GM11168 (cell line): Measurements from ENCODE around the gene ZYX.
"Not testable (repeated sequence)": the region's sequence is repeated elsewhere in the genome, so short reads cannot be mapped to it uniquely, and the experiment has no call there.

Experiments used
- in situ Hi-C: fragments of 300-500 bp; cut with MboI; formaldehyde crosslinking; loops from one replicate; pipeline ENCODE4 v1.12.0; 2022; ENCODE audit warnings: low sequenced_read_pairs; ENCODE audit not compliant: unreplicated experiment

ZYX gene

GRCh38 chr7:143384148-143384547 lies 3.0 kb downstream of the ZYX start:
- in situ Hi-C loops = no loop called here

DNA sequence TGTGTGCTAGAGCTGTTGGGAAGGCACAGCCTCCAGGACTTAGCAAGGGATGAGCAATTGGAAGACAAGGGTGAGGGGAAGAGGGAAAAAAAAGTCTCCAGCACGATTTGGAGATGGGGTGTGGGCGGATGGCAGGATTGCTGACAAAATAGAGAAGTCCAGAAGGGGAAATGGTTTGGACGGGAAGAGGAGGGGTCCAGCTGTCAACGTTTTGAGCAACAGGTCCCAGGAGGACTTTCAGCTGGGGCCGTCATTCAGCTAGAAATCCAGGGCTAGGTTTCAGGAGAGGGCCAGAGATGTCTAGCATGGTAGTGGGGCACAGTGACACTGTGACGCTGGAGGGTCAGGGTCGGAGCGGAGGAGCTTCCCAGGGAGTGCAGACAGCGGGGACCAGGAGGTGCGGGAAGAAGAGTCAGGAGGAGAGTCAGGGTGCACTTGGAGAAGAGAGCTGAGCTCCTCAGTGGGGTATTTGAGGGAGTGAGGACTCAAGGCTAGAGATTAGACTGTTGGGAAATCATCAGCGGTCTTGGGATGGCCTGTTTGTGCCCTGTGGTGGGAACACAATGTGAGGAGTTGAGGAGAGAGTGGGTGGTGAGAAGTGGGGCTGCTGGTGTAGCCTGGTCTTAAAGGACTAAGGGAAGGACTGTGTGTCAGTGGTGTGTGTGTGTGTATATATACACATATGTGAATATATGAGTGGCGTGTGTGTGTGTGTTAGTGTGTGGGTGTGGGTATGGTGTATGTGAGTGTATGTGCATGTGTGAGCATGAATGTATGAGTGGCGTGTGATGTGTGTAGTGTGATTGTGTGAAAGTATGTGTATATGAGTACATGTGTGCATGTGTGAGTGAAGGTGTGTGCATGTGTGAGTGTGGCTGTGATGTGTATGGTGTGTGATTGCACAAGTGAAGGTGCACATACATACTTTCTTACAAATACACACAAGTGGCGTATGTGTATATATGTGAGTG lies 3.8 kb downstream of the ZYX start:
- in situ Hi-C loops = no loop called here

- in situ Hi-C loops = no loop called here
These were observed 5.0 kb downstream of the ZYX start for GRCh38 chr7:143385891-143386781.

GRCh38 chr7:143387156-143387975 lies 6.2 kb downstream of the ZYX start:
- in situ Hi-C loops = no loop called here

GRCh38 chr7:143388051-143388450 lies 6.9 kb downstream of the ZYX start:
- in situ Hi-C loops = no loop called here

DNA sequence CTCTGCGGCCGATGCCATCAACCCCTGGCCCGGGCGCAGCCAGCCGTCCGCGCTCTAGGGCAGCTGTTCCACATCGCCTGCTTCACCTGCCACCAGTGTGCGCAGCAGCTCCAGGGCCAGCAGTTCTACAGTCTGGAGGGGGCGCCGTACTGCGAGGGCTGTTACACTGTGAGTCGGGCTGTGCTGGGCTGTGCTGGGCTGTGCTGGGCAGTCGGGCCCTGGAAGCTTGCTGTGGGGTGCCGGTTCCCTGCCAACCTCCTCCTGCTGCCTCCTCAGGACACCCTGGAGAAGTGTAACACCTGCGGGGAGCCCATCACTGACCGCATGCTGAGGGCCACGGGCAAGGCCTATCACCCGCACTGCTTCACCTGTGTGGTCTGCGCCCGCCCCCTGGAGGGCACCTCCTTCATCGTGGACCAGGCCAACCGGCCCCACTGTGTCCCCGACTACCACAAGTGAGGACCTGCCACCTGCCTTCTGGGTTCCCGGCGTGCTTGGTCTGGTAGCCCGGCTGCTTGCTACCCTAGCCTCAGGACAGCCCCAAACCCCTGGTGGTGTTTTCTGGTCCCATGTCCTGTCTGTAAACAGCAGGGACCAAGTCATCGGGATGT lies 7.5 kb downstream of the ZYX start:
- in situ Hi-C loops = no loop called here

DNA sequence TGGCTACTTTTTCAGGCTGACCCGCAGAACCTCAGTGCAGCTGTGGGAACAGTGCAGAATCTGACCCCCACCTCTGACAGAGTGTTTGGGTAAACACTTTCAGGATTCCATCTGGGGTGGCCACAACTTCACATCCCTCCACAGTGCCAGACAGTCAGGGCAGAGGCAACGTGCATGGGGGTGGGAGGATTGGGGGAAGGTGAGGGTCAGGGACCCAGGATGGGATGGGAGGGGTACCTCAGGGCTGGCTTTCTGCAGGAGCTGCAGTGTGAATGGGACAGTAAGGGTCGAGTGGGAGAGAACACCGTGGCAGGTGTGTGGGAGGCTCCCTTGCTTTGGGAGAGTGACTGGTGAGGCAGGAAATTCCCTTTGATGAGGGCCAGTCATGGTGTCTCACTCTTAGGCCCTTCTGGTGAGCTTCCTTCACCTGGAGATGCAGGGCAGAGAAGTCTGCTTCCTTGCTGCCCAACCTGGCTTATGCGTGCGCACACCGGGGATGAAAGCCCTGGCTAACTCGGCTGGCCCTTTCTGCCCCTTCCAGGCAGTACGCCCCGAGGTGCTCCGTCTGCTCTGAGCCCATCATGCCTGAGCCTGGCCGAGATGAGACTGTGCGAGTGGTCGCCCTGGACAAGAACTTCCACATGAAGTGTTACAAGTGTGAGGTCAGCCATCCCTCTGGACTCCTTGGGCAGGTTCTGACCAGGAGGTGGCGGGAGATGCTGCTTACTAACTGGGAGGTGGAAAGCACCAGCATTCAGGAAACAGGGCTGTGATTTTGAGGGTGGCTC lies 8.4 kb downstream of the ZYX start:
- in situ Hi-C loops = no loop called here

DNA sequence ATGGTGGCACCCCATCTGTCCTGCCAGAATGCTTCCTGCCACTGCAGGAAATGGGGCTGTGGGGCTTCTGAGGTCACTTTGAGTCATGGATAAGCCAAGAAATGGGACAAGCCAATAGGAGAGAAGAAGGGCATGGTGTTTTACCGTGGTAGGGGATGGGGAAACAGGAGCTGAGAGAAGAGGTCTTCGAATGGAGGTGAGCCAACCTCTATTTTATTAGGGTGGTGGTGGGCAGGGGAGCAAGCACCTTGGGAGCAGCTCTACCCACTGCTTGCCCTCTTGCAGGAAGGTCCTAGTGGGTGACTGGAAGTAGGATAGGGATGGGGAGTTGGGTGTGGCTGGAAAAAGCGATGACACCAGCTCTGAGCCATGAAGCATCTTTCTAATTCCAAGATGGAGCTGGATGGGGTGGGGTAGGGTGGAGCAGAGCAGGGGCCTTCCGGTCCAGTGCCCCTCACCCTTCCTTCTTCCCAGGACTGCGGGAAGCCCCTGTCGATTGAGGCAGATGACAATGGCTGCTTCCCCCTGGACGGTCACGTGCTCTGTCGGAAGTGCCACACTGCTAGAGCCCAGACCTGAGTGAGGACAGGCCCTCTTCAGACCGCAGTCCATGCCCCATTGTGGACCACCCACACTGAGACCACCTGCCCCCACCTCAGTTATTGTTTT lies 9.1 kb downstream of the ZYX start:
- in situ Hi-C loops = no loop called here

DNA sequence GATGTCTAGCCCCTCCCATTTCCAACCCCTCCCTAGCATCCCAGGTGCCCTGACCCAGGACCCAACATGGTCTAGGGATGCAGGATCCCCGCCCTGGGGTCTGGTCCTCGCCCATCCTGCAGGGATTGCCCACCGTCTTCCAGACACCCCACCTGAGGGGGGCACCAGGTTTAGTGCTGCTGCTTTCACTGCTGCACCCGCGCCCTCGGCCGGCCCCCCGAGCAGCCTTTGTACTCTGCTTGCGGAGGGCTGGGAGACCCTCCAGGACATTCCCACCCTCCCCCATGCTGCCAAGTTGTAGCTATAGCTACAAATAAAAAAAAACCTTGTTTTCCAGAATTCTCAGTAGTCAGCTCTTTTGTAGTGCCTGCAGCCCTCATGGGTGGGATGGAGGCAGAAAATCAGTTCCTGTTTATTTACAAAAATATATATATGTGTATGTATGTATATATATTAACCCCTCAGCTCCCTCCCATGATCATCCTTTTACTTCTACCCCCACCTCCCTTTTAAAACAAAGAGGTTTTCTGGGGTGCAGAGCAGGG lies 9.7 kb downstream of the ZYX start:
- in situ Hi-C loops = no loop called here

DNA sequence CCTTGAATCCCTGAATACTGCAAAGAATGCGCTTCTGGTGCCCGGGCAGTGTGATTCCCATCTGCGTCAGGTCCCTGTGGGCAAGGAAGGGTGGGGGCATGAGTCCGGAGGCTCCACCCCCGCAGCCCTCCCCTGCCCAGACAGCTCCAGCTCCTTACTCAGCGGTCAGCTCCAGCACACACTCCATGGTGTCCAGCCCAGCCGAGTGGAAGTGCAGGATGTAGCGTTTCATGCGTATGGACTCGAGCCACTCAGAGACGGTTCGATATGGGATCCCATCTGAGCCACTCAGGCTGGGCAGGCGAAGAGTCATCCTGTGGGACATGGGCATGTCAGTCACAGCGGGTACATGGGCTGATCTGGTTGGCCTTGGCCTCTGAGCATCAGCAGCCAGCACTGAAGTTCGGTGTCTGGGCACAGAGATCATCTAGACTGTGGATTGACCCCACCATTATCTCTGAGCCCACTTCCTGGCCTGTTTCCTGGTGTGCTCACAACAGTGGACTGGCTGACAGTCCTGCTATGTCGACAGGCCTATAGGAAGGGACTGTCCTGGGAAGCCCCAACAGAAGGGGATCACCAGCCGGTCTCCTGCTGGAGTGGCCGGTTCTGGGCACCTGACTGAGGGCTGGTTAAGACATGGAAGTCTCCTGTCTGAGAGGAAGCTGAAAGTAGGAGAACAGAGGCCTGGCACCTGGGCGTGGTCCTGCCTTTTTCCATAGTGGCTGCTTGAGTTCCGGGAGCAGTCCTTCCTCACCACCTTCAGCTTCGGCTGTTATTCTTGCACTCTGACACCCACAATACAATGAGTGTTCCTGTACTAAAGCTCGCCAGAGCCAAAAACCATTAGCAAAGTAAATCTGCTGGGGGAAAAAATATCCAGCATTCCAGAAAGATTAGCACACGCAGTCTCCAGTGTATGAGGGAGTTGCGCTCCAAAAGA lies 10.6 kb downstream of the ZYX start:
- in situ Hi-C loops = no loop called here

DNA sequence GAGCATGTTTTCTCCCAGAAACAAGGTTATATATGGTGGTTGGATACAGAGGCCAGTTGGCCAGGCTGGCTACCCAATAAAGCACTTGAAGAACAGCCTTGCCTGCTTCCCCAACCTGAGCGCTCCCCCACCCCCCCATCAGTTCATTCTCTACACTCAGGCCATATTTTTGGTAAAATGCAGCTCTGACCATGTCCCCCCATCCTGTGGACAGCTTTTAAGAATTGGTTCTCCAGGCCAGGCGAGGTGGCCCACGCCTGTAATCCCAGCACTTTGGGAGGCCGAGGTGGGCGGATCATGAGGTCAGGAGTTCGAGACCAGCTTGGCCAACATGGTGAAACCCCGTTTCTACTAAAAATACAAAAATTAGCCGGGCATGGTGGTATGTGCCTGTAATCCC lies 11.3 kb downstream of the ZYX start:
- in situ Hi-C loops = not testable (repeated sequence)

DNA sequence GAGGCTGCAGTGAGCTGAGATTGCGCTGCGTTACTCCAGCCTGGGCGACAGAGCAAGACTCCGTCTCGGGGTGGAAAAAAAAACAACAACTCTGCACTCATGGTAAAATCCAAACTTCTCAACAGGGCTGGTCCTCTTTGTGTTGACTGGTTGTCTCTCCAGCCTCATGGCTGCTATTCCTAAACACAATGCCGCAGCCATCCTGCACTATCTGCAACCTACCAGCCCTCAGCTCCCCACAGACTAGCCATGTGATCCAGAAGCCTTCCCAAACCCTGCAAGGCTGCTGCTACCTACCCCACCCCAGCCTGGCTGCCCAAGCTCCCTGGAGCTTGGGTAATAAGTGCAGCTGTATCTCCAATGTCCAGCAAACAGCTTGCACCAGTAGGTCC lies 11.7 kb downstream of the ZYX start:
- in situ Hi-C loops = no loop called here

DNA sequence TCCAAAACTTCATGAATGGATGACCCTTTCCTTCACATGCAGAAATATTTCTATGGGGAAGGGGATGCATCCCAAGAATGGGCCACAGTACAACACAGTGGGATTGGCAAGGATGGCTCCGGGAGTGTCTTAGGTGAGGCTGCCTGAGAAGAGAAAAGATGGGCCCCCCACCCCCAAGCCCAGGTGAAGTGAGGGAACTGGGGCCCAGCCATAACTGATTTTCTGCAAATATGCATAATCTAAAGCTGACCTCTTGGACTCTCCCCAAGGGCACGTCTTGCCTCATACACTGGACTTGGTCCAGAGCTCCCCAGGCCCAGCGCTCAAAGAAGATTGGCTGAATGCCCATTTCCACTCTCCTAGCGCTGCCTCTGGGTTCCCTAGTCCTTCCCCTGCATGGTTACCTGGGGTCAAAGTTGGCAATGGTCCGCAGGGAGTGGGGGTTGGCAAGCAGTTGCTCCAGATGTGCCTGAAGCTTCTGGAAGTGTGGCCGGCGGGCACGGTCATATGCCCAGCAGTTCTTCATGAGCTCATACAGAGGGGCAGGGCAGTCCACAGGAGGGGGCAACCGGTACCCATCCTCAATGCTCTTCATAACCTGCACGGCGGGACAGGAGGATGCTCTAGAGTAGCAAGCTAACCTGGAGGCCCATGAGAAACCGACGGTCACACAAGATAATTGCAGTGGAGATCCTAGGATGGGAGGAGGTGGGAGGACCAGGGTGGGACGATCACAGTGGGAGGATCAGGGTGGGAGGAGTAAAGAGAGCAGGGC lies 12.3 kb downstream of the ZYX start:
- in situ Hi-C loops = no loop called here

- in situ Hi-C loops = no loop called here
These were observed 12.9 kb downstream of the ZYX start for GRCh38 chr7:143394068-143394467.

DNA sequence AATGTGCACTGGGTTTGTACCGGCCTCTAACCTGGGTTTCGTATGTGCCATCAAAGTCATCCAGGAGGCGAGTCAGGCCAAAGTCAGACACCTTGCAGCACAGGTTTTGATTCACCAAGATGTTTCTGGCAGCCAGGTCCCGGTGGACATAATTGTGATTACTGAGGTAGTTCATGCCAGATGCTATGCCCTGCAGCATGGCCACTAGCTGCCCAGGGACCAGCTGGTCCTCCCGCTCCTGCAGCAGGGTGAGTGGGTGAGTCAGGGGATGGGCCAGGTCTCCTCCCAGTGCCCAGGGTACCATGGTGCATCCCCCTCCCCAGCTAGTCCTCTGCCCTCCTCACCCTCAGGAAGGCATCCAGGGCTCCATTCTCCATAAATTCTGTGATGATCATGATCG lies 13.6 kb downstream of the ZYX start:
- in situ Hi-C loops = no loop called here
